Measurements from ENCODE around the gene TMEM245. TPM values are rescaled to one million over a fixed set of nuclear protein-coding genes. Genes with fewer than 3 reads are reported as not detected.
A peak's percentile ranks its signal among the peaks of the same experiment; 100 is the strongest.

TMEM245 gene
- total and polyA plus RNA-seq, 2 of the 13 experiments (the other 11 are each of a cell fraction or from before 2014, with no cell fraction given): 53.5 to 55.4 TPM

GRCh38 chr9:109119439-109120203, at the start of gene TMEM245 (continued):
- no peak for TF ChIP-seq CHD2 (IDR thresholded peaks at IDR 0.05; ENCODE audit: low read depth, low read length)
- no peak for TF ChIP-seq ZNF446 (CRISPR knock-in tag; IDR thresholded peaks at IDR 0.05)
- TF ChIP-seq NCOA2 (CRISPR knock-in tag; IDR thresholded peaks at IDR 0.05): no peak
- no peak for TF ChIP-seq ZNF282 (IDR thresholded peaks at IDR 0.05; ENCODE audit: partially characterized antibody)
- no peak for TF ChIP-seq GLI4 (CRISPR knock-in tag; IDR thresholded peaks at IDR 0.05; ENCODE audit: borderline replicate concordance)
- TF ChIP-seq HINFP (CRISPR knock-in tag; IDR thresholded peaks at IDR 0.05; ENCODE audit: low read depth): no peak
- TF ChIP-seq MAX (IDR thresholded peaks at IDR 0.05): peak; percentile 77; the same call in 1 of the 2 replicates
- TF ChIP-seq ZNF589 (CRISPR knock-in tag; conservative IDR thresholded peaks at IDR 0.05): no peak
- no peak for TF ChIP-seq THYN1 (CRISPR knock-in tag; IDR thresholded peaks at IDR 0.05; ENCODE audit: borderline replicate concordance, low read depth)
- no peak for TF ChIP-seq GRHL1 (CRISPR knock-in tag; conservative IDR thresholded peaks at IDR 0.05)
- no peak for TF ChIP-seq ADNP (CRISPR knock-in tag; IDR thresholded peaks at IDR 0.05)
- no peak for TF ChIP-seq HNRNPH1 (optimal IDR thresholded peaks at IDR 0.05; ENCODE audit: low read depth, low read length)
- no peak for TF ChIP-seq ARID2 (CRISPR knock-in tag; IDR thresholded peaks at IDR 0.05; ENCODE audit: borderline replicate concordance)
- no peak for TF ChIP-seq TIGD3 (CRISPR knock-in tag; IDR thresholded peaks at IDR 0.05; ENCODE audit: borderline replicate concordance)
- TF ChIP-seq GTF2F1 (IDR thresholded peaks at IDR 0.05; ENCODE audit: low read length): no peak
- no peak for TF ChIP-seq ZMAT5 (CRISPR knock-in tag; IDR thresholded peaks at IDR 0.05; ENCODE audit: borderline replicate concordance, low read depth)
- TF ChIP-seq ATF5 (CRISPR knock-in tag; IDR thresholded peaks at IDR 0.05; ENCODE audit: low read depth): no peak
- TF ChIP-seq PRMT3 (CRISPR knock-in tag; IDR thresholded peaks at IDR 0.05; ENCODE audit: borderline replicate concordance, low read depth): no peak
- TF ChIP-seq ZFP37 (CRISPR knock-in tag; IDR thresholded peaks at IDR 0.05; ENCODE audit: borderline replicate concordance): no peak

All from HepG2 (cell line).